DLD1 (cell line): ENCODE data around the gene PIGO.

Experiments used
- in situ Hi-C: cut with HindIII; loops from 2 replicates; pipeline ENCODE4 v1.10.0; 2017; ENCODE audit warnings: low sequenced_read_pairs

Gene PIGO

DNA sequence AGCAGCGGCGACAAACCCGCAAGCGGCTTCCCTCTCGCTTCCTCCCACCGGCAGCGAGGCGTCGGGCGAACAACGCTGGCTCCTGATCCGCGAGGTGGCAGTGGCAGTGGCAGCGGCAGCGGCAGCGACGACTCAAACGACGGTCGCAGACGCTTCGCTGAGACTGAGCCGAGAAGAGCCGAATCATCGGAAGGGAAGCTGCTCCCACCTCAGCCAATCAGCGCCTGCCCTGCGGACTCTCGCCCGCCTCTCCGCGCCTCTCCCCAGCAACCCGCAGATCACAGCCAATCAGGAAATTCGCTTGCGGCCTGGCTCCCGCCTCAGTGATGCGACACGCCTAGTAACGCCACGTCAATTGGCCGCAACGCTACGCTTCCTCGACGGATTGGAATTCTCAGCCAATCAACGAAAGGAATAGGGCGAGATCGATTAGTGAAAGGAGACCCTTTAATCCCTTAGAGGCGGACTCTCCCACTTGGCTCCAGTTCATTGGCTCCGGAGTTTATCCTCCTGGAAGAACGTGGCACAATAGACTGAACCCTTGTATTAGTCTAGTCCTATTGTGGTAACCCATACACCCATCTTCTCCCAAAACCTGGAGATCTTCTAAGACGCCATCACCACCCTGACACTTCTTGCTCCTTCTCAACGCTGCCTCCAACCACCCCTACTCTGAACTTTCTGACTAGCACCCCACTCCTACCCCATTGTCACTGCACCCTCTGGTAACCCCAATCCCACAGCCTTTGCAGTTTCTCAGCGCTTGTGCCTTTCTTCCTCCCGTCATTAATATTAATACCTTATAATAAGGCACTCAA is 23.7 kb downstream of the PIGO start, which contains the start of gene VCP:
Gene VCP, minus strand, starts transcription at position 165 of the 818 bp plus-strand sequence. CDS start 272 bp downstream, outside the sequence.
- in situ Hi-C loops = no loop called here

- in situ Hi-C loops = no loop called here
Measured at GRCh38 chr9:35071814-35072460, 24.5 kb downstream of the PIGO start.

DNA sequence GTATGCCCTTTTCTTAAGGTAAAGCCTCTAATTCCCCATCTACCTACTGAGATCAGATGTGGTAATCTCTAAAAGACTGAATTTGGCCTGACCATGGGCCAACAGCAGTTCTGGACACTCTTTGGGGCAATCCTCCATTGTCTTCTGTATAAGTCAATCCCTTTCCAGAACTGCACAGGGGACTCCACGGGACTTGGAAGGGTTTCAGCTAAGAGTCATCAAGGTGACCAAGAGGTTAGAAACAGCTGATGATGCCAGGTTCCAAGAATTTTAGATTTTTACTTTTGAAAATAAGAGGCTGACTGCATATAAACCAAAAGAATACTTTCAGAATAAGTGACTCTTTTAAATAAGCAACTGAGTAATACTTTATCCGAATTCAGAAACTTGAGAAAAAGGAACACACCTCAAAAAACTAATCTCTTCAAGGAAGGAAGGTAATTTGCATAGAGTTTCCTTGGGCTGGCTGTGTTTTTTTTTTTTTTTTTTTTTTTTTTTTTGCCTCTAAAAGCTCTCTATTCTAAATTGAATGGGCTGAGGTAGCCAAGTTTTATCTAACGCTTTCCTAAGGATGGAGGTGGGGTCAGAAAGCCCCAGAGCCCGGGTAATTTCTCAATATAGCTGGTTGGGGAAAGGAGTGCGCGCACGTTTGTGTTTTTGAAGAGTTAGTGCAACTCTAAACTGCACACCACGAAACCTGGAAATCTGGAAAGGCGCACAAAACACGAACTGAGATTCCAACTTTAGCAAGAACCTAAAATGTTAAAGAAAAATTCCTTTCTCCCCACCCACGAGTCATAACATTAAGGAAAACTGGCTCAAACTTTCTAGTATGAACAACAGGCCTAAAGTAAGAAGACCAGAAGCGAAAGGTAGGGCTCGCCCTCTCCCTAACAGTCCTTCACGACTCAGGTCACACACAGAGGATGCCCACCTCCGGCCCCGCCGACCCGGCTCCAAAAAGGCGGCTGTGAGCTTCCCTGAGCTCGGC is 25.3 kb downstream of the PIGO start:
- in situ Hi-C loops = no loop called here

DNA sequence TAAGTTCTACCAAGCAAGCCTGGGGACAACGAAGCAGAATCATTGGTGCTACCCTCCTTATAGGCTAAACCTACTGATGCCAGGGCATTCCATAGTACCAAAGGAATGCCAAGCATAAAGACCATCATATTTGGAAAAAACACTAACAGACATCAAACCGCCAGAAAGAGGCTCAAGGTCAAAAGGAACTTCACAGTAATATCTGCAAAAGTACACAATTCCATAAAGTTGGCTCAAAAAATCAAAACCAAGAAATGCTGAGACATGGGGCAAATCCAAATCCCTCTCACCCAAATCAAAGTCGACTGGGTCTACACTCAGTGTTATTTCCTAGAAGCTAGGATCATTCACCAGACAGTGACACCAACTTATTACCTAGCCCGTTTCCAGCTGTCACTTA is 27.4 kb downstream of the PIGO start:
- in situ Hi-C loops = no loop called here

DNA sequence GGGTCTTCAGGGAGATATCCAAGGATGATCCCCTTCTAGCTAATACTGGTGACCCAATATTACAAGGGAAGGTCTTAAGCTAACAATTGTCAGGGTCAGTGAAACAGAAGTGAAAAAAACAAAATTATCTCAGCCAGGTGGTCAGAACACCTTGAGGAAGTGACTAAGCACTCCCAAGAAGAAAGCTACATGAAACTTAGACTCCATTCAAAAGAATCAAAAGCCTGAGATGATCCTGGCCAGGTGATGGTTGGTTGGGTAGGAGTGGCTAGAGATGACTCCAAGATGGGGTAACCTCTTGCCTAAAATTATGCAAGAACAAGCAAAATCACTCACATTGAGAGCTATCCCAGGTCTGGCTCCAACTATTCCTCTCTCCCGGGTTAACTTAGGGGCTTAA is 29.3 kb downstream of the PIGO start:
- in situ Hi-C loops = no loop called here

- in situ Hi-C loops = no loop called here
Measured at GRCh38 chr9:35060548-35061207, 35.7 kb downstream of the PIGO start.

- in situ Hi-C loops = no loop called here
Measured at GRCh38 chr9:35059438-35059837, 37.0 kb downstream of the PIGO start.

DNA sequence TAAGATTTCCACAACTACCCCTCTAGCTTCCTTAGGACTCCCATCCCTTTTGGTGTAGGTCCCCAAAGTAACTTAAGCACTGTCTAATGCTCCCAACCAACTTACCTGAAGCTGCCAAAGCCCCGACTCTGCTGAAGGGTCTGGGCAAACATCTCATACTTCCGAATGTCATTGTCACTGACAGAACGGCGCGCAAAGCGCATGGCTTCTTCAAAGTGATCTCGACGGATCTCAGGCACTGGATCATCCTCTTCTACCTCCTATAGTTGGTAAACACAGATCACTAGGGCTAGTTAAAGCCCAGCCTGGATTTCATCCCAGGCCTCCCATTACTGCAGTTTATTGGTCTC is 39.1 kb downstream of the PIGO start:
- in situ Hi-C loops = no loop called here

DNA sequence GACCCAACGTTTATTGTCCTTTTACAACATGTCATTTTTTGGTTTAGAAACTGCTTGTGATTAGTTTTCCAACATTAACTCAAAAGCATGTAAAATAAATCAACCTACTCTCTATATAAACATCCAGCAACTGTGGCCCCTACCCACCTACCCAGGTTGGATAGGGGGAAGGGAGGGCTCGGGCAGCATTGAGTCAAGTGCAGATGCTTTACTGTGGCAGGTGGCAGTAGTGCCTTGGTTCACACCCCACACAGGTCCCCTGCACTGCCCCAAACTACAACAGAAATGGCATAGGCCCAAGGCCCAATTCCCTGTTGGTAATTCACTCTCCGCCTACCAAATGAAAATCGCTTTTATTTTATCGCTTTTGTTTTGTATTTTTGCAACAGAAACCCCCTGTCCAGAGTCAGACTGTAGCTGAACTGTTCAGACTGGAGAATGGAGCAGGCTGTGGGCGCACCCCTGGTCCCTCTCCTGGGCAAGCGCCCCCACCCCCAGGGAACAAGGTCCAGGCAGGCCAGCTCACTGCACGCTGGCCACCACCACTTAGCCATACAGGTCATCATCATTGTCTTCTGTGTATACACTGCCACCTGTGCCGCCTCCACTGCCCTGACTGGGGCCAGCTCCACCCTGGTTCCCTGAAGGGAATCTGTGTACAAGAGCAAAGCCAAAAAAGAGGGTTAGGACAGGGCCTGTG is 39.7 kb downstream of the PIGO start:
- in situ Hi-C loops = no loop called here

GRCh38 chr9:35054871-35055644 is 41.3 kb downstream of the PIGO start:
- in situ Hi-C loops = no loop called here

- in situ Hi-C loops = no loop called here
Measured at GRCh38 chr9:35054185-35054835, 42.1 kb downstream of the PIGO start.

DNA sequence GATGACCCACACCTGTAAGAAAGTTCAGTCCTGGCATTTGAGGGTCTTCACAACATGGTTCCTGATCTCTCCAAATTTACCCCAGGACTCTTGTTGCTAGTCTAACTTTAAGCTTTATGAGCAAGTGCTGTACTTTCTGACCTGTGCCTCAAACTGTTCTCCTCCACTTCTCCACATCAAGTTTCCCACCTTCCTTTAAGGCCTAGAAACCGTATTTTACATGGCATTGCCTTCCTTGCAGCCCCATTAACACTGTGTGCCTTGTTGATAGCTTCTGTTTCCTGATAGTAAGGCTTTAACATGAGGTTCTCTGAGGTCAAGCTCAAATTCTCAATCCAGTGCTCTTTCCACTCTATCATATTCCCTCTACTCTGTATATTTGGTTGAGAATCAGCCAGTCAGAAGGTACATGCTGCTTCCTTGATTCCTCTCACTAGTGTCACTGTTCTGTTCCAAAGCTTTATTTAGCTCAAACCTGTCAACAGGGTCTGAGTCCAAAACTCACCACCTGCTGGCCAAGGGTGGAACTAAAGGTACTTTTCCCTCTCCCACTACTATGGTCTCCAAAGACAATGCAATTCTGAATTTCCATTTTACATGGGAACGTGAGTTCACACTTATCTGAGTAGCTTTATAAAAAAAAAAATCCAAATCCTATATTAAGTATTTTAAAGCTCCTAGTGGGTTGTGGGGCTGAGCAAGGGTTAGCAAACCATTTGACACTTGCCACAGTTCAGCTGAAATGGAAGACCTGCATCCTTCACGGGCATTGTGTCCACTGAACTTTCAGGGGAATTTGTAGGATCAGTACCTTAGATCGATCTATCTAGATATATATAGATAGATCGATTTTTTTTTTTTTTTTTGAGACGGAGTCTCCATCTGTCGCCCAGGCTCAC is 45.1 kb downstream of the PIGO start:
- in situ Hi-C loops = no loop called here

GRCh38 chr9:35048511-35048910 is 47.9 kb downstream of the PIGO start:
- in situ Hi-C loops = no loop called here

GRCh38 chr9:35044071-35044470 is 52.3 kb downstream of the PIGO start:
- in situ Hi-C loops = no loop called here

DNA sequence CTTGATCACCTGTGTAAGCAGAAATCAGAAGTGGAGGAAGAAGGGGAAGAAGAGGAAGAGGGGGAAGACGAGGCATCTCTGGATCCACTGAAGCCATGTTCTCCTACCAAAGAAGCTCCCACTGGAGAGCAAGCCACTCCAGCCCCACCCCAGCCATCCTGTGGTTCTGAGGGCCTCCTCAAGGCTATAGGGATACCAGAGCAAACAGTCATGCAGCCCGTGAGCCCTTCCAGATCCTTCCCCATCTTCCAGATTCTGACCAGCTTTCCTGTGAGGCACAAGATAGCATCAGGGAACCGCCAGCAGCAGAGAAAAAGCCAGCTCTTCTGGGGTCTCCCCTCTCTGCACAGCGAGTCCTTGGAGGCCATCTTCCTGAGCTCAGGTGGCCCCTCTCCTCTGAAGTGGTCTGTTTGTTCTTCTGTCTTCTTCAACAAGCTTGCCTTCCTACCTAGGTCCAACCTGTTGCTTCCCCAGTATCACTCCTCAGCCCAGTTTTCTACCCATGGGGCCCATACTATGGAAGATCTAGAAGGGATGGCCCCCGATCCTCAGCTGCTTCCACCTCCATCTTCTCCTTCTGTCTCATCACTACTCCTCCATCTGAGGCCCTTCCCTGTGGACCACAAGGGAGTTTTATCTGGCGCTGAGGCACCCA is 53.4 kb downstream of the PIGO start:
- in situ Hi-C loops = no loop called here

GRCh38 chr9:35042081-35042604 is 54.2 kb downstream of the PIGO start:
- in situ Hi-C loops = no loop called here
